Gastrocnemius medialis (tissue), 4 donors: ENCODE measurements around the gene KAZALD1.
A peak's percentile ranks its signal among the peaks of the same experiment; 100 is the strongest.

Experiments used
- CTCF ChIP-seq, 5 experiments: fragments of 450-650 bp in 3 of 5; fragments of 200-600 bp in 2 of 5; sonication (generic) in 2 of 5; IDR thresholded peaks in 4 of 5; conservative IDR thresholded peaks in 1 of 5; 1 replicate in 4 of 5; 2 replicates in 1 of 5; pipeline ENCODE4 v1.5.1; 2016 to 2019; ENCODE audit warnings: antibody characterized with exemption in 5 of 5, mild to moderate bottlenecking in 3 of 5, moderate library complexity in 3 of 5
- POLR2A ChIP-seq, 2 donors: fragments of 450-650 bp; IDR thresholded peaks; one replicate each; pipeline ENCODE4 v1.6.1; 2017; ENCODE audit warnings: antibody characterized with exemption in 2 of 2, mild to moderate bottlenecking in 2 of 2, moderate library complexity in 2 of 2

- peak; percentile 91 to 96 (median 93) for TF ChIP-seq CTCF (IDR thresholded peaks at IDR 0.05 in 4 of 5, conservative IDR thresholded peaks at IDR 0.05 in 1 of 5)
- no peak for TF ChIP-seq POLR2A (IDR thresholded peaks at IDR 0.05)
Measured at GRCh38 chr10:101014230-101014884, 47.4 kb upstream of the KAZALD1 start.
